Gastrocnemius medialis (tissue), 4 donors: ENCODE data around the gene MYOD1.

Experiments
- POLR2A ChIP-seq, 2 donors: fragments of 450-650 bp; IDR thresholded peaks; one replicate each; pipeline ENCODE4 v1.6.1; 2017; ENCODE audit warnings: antibody characterized with exemption in 2 of 2, mild to moderate bottlenecking in 2 of 2, moderate library complexity in 2 of 2
- TF ChIP-seq, protein P1 (sequence below), 5 experiments: fragments of 450-650 bp in 3 of 5; fragments of 200-600 bp in 2 of 5; sonication (generic) in 2 of 5; IDR thresholded peaks in 4 of 5; conservative IDR thresholded peaks in 1 of 5; 1 replicate in 4 of 5; 2 replicates in 1 of 5; pipeline ENCODE4 v1.5.1; 2016 to 2019; ENCODE audit warnings: antibody characterized with exemption in 5 of 5, mild to moderate bottlenecking in 3 of 5, moderate library complexity in 3 of 5

DNA sequence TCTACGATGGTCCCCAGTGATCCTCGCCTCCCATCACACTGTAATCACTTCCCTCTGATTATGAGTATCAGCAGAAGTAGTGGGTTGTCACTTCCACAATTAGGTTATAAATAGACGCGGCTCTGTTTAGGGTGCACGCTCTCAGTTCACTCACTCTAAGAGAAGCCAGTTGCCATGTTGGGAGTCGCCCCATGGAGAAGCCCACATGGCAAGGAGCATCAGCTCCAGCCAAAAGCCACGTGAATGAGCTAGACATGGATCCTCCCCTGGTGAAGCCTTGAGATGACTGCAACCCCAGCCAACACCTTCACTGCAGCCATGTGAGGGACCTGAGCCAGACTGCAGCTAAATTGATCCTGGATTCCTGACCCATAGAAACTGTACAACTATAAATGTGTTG, 26.4 kb upstream of the MYOD1 start:
- TF ChIP-seq, protein P1, sequence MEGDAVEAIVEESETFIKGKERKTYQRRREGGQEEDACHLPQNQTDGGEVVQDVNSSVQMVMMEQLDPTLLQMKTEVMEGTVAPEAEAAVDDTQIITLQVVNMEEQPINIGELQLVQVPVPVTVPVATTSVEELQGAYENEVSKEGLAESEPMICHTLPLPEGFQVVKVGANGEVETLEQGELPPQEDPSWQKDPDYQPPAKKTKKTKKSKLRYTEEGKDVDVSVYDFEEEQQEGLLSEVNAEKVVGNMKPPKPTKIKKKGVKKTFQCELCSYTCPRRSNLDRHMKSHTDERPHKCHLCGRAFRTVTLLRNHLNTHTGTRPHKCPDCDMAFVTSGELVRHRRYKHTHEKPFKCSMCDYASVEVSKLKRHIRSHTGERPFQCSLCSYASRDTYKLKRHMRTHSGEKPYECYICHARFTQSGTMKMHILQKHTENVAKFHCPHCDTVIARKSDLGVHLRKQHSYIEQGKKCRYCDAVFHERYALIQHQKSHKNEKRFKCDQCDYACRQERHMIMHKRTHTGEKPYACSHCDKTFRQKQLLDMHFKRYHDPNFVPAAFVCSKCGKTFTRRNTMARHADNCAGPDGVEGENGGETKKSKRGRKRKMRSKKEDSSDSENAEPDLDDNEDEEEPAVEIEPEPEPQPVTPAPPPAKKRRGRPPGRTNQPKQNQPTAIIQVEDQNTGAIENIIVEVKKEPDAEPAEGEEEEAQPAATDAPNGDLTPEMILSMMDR (IDR thresholded peaks at IDR 0.05 in 4 of 5, conservative IDR thresholded peaks at IDR 0.05 in 1 of 5) = no peak
- no peak for TF ChIP-seq POLR2A (IDR thresholded peaks at IDR 0.05)
